Tibial nerve (tissue), 4 donors: Measurements from ENCODE around the gene BANK1. TPM values are rescaled to one million over a fixed set of nuclear protein-coding genes. Genes with fewer than 3 reads are reported as not detected.

ENCODE experiments used
- DNase-seq, 2 donors: peaks; one replicate each; pipeline ENCODE4 v3.0.0-alpha.2; 2019; ENCODE audit warnings: low spot score in 2 of 2
- H3K27ac ChIP-seq, 4 donors: fragments of 200-600 bp; sonication (generic) in 3 of 4; one replicate each; pipeline ENCODE4 v1.5.1; 2017 to 2019; ENCODE audit warnings: mild to moderate bottlenecking in 1 of 4
- H3K27me3 ChIP-seq, 2 donors: fragments of 200-600 bp; sonication (generic) in 1 of 2; one replicate each; pipeline versions ENCODE4 v1.5.1 to v1.6.0; 2017 to 2019
- H3K36me3 ChIP-seq, 3 donors: fragments of 200-600 bp; sonication (generic); one replicate each; pipeline ENCODE4 v1.5.1; 2018 to 2019
- H3K4me1 ChIP-seq, 4 donors: fragments of 200-600 bp; sonication (generic) in 3 of 4; one replicate each; pipeline ENCODE4 v1.5.1; 2017 to 2019
- H3K4me3 ChIP-seq, 4 donors: fragments of 200-600 bp; sonication (generic) in 3 of 4; one replicate each; pipeline ENCODE4 v1.5.1; 2017 to 2019; ENCODE audit warnings: mild to moderate bottlenecking in 1 of 4, moderate library complexity in 1 of 4
- H3K9me3 ChIP-seq, 4 donors: fragments of 200-600 bp; sonication (generic) in 3 of 4; one replicate each; pipeline ENCODE4 v1.5.1; 2017 to 2019
- EP300 ChIP-seq, 2 donors: sonication (generic); formaldehyde crosslinking; IDR thresholded peaks; one replicate each; pipeline ENCODE4 v1.6.1; 2017; ENCODE audit warnings: antibody characterized with exemption in 2 of 2, mild to moderate bottlenecking in 1 of 2
- POLR2A ChIP-seq, 2 donors: fragments of 450-650 bp; IDR thresholded peaks; one replicate each; pipeline ENCODE4 v1.6.1; 2017; ENCODE audit warnings: antibody characterized with exemption in 2 of 2, mild to moderate bottlenecking in 2 of 2, moderate library complexity in 2 of 2
- WGBS, 2 donors: methylation state at CpG; one replicate each; pipeline ENCODE4 v1.1.5; 2018; 5-methylcytosine and 5-hydroxymethylcytosine counted together
- total RNA-seq, 4 donors: library from RNA; depleted of rRNA; stranded (reverse); fragments of >200 nt; gene quantifications; one replicate each; pipeline ENCODE4 v1.1.0, GENCODE V29; 2016
- TF ChIP-seq, protein P1 (sequence below), 5 experiments: fragments of 200-600 bp in 3 of 5; fragments of 450-650 bp in 2 of 5; sonication (generic) in 3 of 5; IDR thresholded peaks; one replicate each; pipeline ENCODE4 v1.5.1; 2016 to 2019; ENCODE audit warnings: antibody characterized with exemption in 5 of 5, mild to moderate bottlenecking in 3 of 5, moderate library complexity in 2 of 5

The BANK1 gene
- total RNA-seq, 4 donors from 2014 or later = 3.5 to 6.3 (median 5.1) TPM

DNA sequence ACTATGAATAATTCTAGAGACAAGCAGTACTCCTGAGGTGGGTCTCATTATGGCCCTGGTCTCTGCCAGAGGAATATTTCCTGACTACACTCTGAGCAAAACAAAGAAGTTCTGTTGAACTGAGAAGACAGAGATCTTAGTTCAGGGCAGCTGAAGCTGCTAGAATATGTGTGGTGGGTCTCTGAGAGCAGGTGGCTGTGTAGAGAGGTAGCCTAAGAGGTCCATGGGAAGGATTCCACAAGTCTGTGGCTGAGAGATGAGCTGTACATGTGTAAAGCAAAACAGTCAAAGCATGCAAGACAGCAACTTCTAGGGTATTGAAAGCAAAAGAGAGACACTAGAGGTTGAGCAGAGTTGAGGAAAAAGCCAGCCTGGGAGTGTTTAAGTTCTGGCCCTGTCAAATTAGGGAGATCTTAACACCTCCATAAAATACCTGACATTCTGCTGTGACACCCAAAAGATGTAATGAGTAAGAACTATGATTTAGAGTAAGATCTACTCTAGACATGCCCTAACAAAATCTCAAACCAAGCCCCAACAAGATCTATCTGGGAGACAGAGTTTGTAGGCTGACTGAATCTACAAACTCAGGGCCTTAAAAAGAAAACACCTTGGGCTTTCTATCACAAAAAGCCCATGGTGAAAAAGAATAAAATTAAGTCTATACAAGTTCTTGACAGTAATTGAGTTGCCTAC is 274.4 kb downstream of the BANK1 start:
- no peak overlapping the region for H3K4me3 ChIP-seq

DNA sequence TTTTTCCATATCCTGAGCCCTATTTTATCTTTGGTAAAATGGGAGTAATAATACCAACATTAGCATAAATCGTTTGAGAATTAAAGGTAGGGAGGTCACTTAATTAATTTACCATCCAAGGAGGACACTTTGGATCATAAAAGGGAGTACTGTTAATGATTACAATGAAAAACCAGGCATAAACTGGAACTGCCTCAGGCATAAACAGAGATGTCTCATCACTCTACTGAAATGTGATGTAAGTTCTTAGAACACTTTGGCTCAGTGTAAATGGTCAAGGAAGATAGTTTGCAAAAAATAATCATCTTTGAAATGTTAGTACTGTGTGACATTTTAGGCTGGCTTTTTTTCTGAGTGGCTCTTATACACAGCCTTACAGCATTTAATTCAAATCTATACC is 286.1 kb downstream of the BANK1 start:
- Histone ChIP-seq H3K27ac (no peak overlapping the region), H3K4me3 (no peak overlapping the region), H3K27me3 (no peaks in the 10 kb centered on the region), H3K36me3 (no peaks in the 10 kb centered on the region), H3K9me3 (peaks cover 0 to 2% (median 0%) of the 10 kb centered on the region in 4 donors), H3K4me1 (no peaks in the 10 kb centered on the region)
- 53 to 59% methylated on average over 1 of the region's 1 CpG for WGBS, 2 donors
- DNase-seq = no peak
- TF ChIP-seq, protein P1, sequence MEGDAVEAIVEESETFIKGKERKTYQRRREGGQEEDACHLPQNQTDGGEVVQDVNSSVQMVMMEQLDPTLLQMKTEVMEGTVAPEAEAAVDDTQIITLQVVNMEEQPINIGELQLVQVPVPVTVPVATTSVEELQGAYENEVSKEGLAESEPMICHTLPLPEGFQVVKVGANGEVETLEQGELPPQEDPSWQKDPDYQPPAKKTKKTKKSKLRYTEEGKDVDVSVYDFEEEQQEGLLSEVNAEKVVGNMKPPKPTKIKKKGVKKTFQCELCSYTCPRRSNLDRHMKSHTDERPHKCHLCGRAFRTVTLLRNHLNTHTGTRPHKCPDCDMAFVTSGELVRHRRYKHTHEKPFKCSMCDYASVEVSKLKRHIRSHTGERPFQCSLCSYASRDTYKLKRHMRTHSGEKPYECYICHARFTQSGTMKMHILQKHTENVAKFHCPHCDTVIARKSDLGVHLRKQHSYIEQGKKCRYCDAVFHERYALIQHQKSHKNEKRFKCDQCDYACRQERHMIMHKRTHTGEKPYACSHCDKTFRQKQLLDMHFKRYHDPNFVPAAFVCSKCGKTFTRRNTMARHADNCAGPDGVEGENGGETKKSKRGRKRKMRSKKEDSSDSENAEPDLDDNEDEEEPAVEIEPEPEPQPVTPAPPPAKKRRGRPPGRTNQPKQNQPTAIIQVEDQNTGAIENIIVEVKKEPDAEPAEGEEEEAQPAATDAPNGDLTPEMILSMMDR (IDR thresholded peaks at IDR 0.05) = no peak

More for the DNA sequence above, 274.4 kb downstream of the BANK1 start:
- H3K36me3 ChIP-seq = no peaks in the 10 kb centered on the region
- TF ChIP-seq POLR2A (IDR thresholded peaks at IDR 0.05) (no peak), EP300 (IDR thresholded peaks at IDR 0.05) (no peak)
- TF ChIP-seq, protein P1 (IDR thresholded peaks at IDR 0.05) = no peak
- no peak for DNase-seq
- no peaks in the 10 kb centered on the region for H3K9me3 ChIP-seq
- H3K27me3 ChIP-seq = no peaks in the 10 kb centered on the region
- no peak overlapping the region for H3K27ac ChIP-seq
- H3K4me1 ChIP-seq = no peaks in the 10 kb centered on the region

DNA sequence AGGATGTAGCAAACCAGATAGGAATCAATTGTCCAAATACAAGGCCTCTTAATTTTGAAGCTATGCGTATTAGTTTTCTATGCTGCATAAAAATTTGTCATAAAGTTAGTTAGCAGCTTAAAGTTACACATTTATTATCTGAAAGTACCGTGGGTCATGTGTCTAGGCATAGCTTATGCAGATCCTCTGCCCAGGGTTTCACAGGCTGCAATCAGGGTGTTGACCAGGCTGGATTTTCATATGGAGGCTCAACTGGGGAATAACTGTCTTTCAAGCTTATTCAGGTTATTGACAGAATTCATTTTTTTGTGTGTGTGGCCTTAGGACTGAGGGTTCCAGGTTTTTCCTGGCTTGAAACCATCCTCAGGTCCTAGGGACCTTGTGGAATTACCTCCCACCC is 289.7 kb downstream of the BANK1 start:
- DNase-seq = no peak
- TF ChIP-seq POLR2A (IDR thresholded peaks at IDR 0.05) (no peak), EP300 (IDR thresholded peaks at IDR 0.05) (no peak)
- TF ChIP-seq, protein P1 (IDR thresholded peaks at IDR 0.05) = no peak
- WGBS, 2 donors = 88 to 90% methylated on average over 2 of the region's 2 CpGs
- H3K27ac ChIP-seq = no peak overlapping the region
- H3K4me1 ChIP-seq = no peaks in the 10 kb centered on the region
- no peaks in the 10 kb centered on the region for H3K27me3 ChIP-seq
- peaks cover 0 to 2% (median 0%) of the 10 kb centered on the region in 4 donors for H3K9me3 ChIP-seq
- no peak overlapping the region for H3K4me3 ChIP-seq
- H3K36me3 ChIP-seq = no peaks in the 10 kb centered on the region

DNA sequence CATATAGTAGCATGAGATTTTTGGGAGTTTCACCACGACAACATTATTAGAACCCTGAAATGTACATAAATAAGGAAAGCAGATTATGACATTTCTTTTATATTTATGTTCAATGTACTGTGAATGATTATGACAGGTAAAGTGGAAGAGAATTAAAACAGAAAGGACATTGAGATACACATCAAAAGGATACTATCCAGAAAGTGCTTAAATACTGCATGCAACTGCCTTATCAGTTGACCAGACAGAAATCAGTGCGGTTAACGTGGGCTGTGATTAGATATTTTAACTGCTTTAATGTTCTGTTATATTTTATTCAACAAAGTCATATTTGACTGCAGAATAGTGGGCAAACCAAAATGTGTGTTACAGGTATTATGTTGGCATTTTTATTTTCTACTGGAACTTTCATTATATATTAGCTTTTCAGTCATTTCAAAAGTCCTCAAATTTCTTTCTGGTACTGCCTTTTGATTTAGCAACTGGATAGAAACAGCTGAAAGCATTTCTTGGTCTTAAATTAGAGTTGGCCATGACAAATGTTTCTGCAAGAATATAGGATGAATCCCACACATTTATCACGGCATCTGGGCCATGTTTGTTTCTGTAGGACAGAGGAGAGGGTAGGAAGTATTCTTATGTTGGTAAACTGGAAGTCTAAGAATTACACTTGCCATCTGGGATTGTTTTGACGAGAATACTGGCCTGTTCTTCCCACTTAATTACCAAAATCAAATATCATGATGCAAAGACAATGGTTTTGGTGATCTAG is 299.5 kb downstream of the BANK1 start:
- no peak for TF ChIP-seq EP300 (IDR thresholded peaks at IDR 0.05)
- TF ChIP-seq, protein P1 (IDR thresholded peaks at IDR 0.05) = no peak
- TF ChIP-seq POLR2A (IDR thresholded peaks at IDR 0.05) = no peak
- 80 to 87% methylated on average over 5 of the region's 5 CpGs for WGBS, 2 donors
- Histone ChIP-seq H3K4me3 (no peak overlapping the region), H3K9me3 (no peaks in the 10 kb centered on the region), H3K36me3 (no peaks in the 10 kb centered on the region), H3K4me1 (no peaks in the 10 kb centered on the region), H3K27me3 (no peaks in the 10 kb centered on the region), H3K27ac (no peak overlapping the region)
- no peak for DNase-seq

DNA sequence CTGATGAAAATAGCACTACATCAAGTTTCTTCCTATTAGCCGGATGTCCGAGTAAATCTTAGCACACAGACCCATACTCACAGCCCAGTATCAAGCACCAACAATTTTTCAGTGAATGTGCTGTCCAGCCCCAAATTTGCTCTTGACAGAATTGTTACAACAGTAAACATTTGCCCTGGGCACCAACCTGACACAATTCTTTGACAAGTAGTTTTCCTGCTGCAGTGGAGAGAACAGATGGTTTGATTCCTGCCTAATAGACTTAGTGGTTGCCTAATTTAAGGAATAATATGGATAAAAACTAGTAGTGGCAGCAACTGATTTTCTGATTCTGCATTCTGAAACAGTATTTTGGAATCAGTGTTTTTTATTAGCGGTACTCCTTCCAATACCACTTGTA is 301.1 kb downstream of the BANK1 start:
- 96 to 98% methylated on average over 3 of the region's 3 CpGs for WGBS, 2 donors
- no peaks in the 10 kb centered on the region for H3K27me3 ChIP-seq
- no peaks in the 10 kb centered on the region for H3K36me3 ChIP-seq
- H3K27ac ChIP-seq = no peak overlapping the region
- no peak overlapping the region for H3K4me3 ChIP-seq
- no peaks in the 10 kb centered on the region for H3K9me3 ChIP-seq
- H3K4me1 ChIP-seq = no peaks in the 10 kb centered on the region
- TF ChIP-seq EP300 (IDR thresholded peaks at IDR 0.05) (no peak), POLR2A (IDR thresholded peaks at IDR 0.05) (no peak)
- TF ChIP-seq, protein P1 (IDR thresholded peaks at IDR 0.05) = no peak
- DNase-seq = no peak
